ENCODE measurements around the gene AMFR.

AMFR gene

GRCh38 chr16:56422896-56423441 is 2.4 kb downstream of the AMFR start (continued):
- TF ChIP-seq ZBTB11 (tag by site-specific recombination; conservative IDR thresholded peaks at IDR 0.05; ENCODE audit: low read depth), result no peak
- no peak for TF ChIP-seq ZNF398 (tag by site-specific recombination; IDR thresholded peaks at IDR 0.05)
- no peak for TF ChIP-seq ZNF239 (tag by site-specific recombination; IDR thresholded peaks at IDR 0.05)
- TF ChIP-seq ZNF677 (tag by site-specific recombination; IDR thresholded peaks at IDR 0.05), result no peak
- TF ChIP-seq ZNF658 (tag by site-specific recombination; IDR thresholded peaks at IDR 0.05), result no peak
- TF ChIP-seq ZNF221 (tag by site-specific recombination; IDR thresholded peaks at IDR 0.05; ENCODE audit: borderline replicate concordance), result no peak
- no peak for TF ChIP-seq ZNF133 (tag by site-specific recombination; IDR thresholded peaks at IDR 0.05)
- TF ChIP-seq ZNF548 (tag by site-specific recombination; IDR thresholded peaks at IDR 0.05), result no peak

- POLR2A ChIA-PET, result no interaction called here
- Histone ChIP-seq H3K4me3 (ENCODE audit: low read depth, low read length) (no peak overlapping the region), H3K27ac (ENCODE audit: extremely low read depth, low read depth, low read length) (peak overlapping the region; percentile 24; the same call in 1 of the 2 replicates), H3K36me3 (ENCODE audit: control insufficient read depth in 2 of 2, insufficient read depth in 1 of 2, low read length in 2 of 2) (no peaks in the 10 kb centered on the region; a peak in 1 of 3 replicates), H3K9me3 (ENCODE audit: control insufficient read depth, insufficient read depth, low read depth, low read length) (no peaks in the 10 kb centered on the region), H3K4me1 (ENCODE audit: control insufficient read depth, insufficient read depth, low read length) (peaks cover 24% of the 10 kb centered on the region)
- CTCF ChIA-PET, result interaction anchor here (1.2 kb wide), 1 partner anchor 66 kb away, joined by 3 read pairs; no protein-coding TSS in a partner anchor
- peak; percentile 61; the same call in 1 of the 2 replicates for TF ChIP-seq MYNN (tag by site-specific recombination; IDR thresholded peaks at IDR 0.05; ENCODE audit: borderline replicate concordance)
- TF ChIP-seq ZNF140 (tag by site-specific recombination; IDR thresholded peaks at IDR 0.05), result no peak
- TF ChIP-seq PRDM10 (tag by site-specific recombination; IDR thresholded peaks at IDR 0.05), result 0 out of 2 replicates have a peak, but pooled peaks have one; percentile 12
- no peak for TF ChIP-seq ZNF521 (tag by site-specific recombination; IDR thresholded peaks at IDR 0.05)
- TF ChIP-seq MZF1 (tag by site-specific recombination; IDR thresholded peaks at IDR 0.05; ENCODE audit: borderline replicate concordance), result no peak
- TF ChIP-seq ZNF366 (tag by site-specific recombination; conservative IDR thresholded peaks at IDR 0.05), result peak; percentile 27; the same call in 1 of the 2 replicates
- TF ChIP-seq PATZ1 (tag by site-specific recombination; IDR thresholded peaks at IDR 0.05), result peak; percentile 28; the same call in 1 of the 2 replicates
- TF ChIP-seq EGR2 (tag by site-specific recombination; IDR thresholded peaks at IDR 0.05; ENCODE audit: low read depth), result peak; percentile 18; the same call in 1 of the 2 replicates
- TF ChIP-seq ZNF645 (tag by site-specific recombination; IDR thresholded peaks at IDR 0.05), result no peak
- no peak for TF ChIP-seq ZNF776 (tag by site-specific recombination; IDR thresholded peaks at IDR 0.05; ENCODE audit: borderline replicate concordance)
- TF ChIP-seq ZNF629 (tag by site-specific recombination; IDR thresholded peaks at IDR 0.05), result 0 out of 2 replicates have a peak, but pooled peaks have one; percentile 31
- no peak for TF ChIP-seq ZNF580 (tag by site-specific recombination; IDR thresholded peaks at IDR 0.05)
- TF ChIP-seq GLI2 (tag by site-specific recombination; IDR thresholded peaks at IDR 0.05; ENCODE audit: borderline replicate concordance, low read depth), result no peak
These were observed 3.2 kb downstream of the AMFR start for GRCh38 chr16:56421976-56422669.
